HL-60 (cell line): Measurements from ENCODE around the gene SAE1.

Source experiments
- DNase-seq, 2 experiments: peaks; one replicate each; pipeline ENCODE4 v3.0.0-alpha.2; 2010 to 2020; ENCODE audit warnings: low read depth in 1 of 2, low spot score in 1 of 2
- H3K27ac ChIP-seq: fragments of 250-450 bp; sonication (Bioruptor Pico); replicated peaks from 2 replicates; pipeline ENCODE4 v1.5.1; 2020; ENCODE audit warnings: mild to moderate bottlenecking, moderate library complexity
- H3K27me3 ChIP-seq: fragments of 250-450 bp; sonication (Bioruptor Pico); 2 replicates; pipeline ENCODE4 v1.5.1; 2021; ENCODE audit warnings: mild to moderate bottlenecking, moderate library complexity; ENCODE audit not compliant: insufficient read depth, poor library complexity, severe bottlenecking
- H3K4me3 ChIP-seq: replicated peaks from 2 replicates; pipeline ENCODE4 v1.5.1; 2011; ENCODE audit warnings: mild to moderate bottlenecking, control low read depth, low read length; ENCODE audit not compliant: insufficient read depth
- GABPA ChIP-seq: IDR thresholded peaks from 2 replicates; pipeline ENCODE4 v1.6.1; 2012; ENCODE audit warnings: low read depth
- POLR2AphosphoS5 ChIP-seq: IDR thresholded peaks from 2 replicates; pipeline ENCODE4 v1.6.1; 2012; ENCODE audit warnings: low read depth
- SPI1 ChIP-seq: IDR thresholded peaks from 2 replicates; pipeline ENCODE4 v1.6.1; 2012; ENCODE audit warnings: low read depth, mild to moderate bottlenecking, borderline replicate concordance
- TF ChIP-seq, protein P1 (sequence below): IDR thresholded peaks from one replicate; pipeline ENCODE4 v1.5.1; 2011; ENCODE audit warnings: low read length, control low read depth, inconsistent platforms; ENCODE audit not compliant: insufficient read depth
- TF ChIP-seq, protein P2 (sequence below): IDR thresholded peaks from 2 replicates; pipeline ENCODE4 v1.6.1; 2012; ENCODE audit warnings: low read depth; ENCODE audit not compliant: insufficient replicate concordance

The SAE1 gene

DNA sequence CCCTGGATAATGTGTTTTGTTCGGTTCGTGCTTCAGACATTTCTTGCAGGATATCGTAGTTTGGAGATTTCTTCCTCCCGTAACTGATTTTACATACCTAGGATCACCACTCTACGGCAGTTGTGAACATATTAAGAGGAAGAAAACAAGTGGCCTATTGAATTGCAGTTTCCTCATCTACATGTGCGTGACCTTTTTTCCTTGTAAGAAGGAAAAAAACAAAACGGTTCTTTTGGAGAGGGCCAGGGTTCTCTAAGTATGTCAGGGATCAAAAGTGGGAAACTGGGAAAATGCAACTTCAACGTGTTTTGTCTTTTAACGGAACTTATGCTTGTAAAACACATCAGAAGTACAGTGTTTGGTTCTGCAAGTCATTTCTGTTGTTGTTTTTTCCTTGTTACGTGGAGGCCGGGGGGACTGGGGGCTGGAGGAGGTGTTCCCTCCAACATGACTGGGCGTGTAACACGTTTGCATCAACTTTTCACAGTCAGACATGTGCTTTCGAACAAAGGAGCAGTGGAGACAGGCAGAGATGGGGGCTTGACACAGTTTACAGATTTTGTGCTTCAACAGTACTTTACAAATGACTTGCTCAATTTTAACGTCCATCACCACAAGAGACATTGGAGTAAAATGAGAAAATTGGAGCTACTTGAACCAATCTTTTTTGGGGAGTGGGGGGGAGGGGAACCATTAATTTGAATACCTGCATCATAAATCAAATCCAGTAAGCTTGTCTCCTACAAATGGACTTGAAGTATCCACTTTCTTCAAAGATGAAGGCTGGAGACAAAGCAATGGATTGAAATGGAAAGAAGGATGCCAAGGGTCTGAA is 20.9 kb upstream of the SAE1 start:
- Histone ChIP-seq H3K27ac (peak overlapping the region; percentile 99), H3K27me3 (no peaks in the 10 kb centered on the region), H3K4me3 (peak overlapping the region; percentile 66)
- peak; percentile 54 to 85 for DNase-seq
- TF ChIP-seq POLR2AphosphoS5, result peak; percentile 78; the same call in 1 of the 2 replicates
- TF ChIP-seq, protein P1, sequence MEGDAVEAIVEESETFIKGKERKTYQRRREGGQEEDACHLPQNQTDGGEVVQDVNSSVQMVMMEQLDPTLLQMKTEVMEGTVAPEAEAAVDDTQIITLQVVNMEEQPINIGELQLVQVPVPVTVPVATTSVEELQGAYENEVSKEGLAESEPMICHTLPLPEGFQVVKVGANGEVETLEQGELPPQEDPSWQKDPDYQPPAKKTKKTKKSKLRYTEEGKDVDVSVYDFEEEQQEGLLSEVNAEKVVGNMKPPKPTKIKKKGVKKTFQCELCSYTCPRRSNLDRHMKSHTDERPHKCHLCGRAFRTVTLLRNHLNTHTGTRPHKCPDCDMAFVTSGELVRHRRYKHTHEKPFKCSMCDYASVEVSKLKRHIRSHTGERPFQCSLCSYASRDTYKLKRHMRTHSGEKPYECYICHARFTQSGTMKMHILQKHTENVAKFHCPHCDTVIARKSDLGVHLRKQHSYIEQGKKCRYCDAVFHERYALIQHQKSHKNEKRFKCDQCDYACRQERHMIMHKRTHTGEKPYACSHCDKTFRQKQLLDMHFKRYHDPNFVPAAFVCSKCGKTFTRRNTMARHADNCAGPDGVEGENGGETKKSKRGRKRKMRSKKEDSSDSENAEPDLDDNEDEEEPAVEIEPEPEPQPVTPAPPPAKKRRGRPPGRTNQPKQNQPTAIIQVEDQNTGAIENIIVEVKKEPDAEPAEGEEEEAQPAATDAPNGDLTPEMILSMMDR, result no peak

DNA sequence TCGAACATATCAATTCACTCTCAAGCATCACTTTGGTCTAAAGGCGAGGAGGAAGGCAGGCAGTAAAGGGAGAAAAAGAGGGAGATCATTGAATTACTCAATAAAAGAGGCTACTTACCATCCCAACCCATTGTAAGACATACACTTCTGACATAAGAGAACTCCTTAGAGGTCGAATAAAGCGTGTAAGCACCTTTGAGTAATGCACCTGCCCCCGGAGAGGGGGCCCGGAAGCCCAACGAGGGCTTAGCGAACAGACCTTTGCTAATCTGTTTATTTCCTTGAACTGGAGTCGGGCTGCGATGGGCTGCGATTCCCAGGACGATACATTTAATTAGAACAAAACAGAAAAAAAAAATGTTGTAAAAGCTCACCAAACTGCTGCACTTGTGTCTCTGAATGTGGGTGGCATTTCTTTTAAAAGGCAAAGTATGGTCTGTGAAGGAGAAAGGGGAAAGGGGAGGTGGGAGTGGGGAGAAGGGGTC is 20.1 kb upstream of the SAE1 start:
- DNase-seq, result peak in 1 of 2 experiments; percentile 21

DNA sequence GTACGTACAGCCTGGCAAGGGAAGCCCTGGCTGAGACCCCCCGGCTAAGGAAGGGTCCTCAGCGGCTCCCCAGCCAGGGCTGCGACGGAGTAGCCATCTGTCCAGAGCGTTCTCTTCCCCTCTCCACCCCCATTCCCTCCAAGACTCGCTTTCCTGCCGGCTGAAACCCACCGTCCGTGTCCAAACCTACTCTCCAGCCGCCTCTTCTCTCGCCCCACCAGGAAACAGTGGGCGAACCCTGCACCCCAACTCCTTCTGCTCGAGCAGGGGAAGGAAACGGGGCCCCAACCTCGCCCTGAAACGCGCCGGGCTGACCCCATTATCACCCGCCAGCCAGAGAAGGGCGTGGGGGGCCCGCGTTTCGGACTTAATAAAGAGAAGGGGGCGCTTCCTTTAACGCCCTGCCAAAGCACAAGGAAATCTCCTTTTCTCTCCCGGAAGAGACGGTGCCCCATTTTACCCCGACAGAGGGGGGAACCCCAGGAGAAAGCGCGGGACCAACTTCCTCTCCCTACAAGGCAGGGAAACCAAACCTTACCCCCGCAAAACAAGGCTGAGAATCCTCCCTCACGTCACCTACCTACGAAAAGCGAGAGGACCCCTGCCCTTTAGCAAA is 19.5 kb upstream of the SAE1 start:
- Histone ChIP-seq H3K4me3 (peak overlapping the region; percentile 66), H3K27ac (peak overlapping the region; percentile 99), H3K27me3 (no peaks in the 10 kb centered on the region)
- TF ChIP-seq, protein P2, sequence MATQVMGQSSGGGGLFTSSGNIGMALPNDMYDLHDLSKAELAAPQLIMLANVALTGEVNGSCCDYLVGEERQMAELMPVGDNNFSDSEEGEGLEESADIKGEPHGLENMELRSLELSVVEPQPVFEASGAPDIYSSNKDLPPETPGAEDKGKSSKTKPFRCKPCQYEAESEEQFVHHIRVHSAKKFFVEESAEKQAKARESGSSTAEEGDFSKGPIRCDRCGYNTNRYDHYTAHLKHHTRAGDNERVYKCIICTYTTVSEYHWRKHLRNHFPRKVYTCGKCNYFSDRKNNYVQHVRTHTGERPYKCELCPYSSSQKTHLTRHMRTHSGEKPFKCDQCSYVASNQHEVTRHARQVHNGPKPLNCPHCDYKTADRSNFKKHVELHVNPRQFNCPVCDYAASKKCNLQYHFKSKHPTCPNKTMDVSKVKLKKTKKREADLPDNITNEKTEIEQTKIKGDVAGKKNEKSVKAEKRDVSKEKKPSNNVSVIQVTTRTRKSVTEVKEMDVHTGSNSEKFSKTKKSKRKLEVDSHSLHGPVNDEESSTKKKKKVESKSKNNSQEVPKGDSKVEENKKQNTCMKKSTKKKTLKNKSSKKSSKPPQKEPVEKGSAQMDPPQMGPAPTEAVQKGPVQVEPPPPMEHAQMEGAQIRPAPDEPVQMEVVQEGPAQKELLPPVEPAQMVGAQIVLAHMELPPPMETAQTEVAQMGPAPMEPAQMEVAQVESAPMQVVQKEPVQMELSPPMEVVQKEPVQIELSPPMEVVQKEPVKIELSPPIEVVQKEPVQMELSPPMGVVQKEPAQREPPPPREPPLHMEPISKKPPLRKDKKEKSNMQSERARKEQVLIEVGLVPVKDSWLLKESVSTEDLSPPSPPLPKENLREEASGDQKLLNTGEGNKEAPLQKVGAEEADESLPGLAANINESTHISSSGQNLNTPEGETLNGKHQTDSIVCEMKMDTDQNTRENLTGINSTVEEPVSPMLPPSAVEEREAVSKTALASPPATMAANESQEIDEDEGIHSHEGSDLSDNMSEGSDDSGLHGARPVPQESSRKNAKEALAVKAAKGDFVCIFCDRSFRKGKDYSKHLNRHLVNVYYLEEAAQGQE, result no peak
- TF ChIP-seq SPI1 (peak; percentile 67; the same call in 1 of the 2 replicates), POLR2AphosphoS5 (peak; percentile 63; the same call in 1 of the 2 replicates)
- TF ChIP-seq, protein P1, result no peak
- DNase-seq, result peak; percentile 61 to 63

More for the DNA sequence above, 20.1 kb upstream of the SAE1 start:
- TF ChIP-seq POLR2AphosphoS5 (no peak), GABPA (no peak), SPI1 (no peak)
- TF ChIP-seq, protein P1, result no peak
- TF ChIP-seq, protein P2, result no peak
- Histone ChIP-seq H3K4me3 (peak overlapping the region; percentile 66), H3K27ac (peak overlapping the region; percentile 99), H3K27me3 (no peaks in the 10 kb centered on the region)
